Measurements from ENCODE around the gene MRPS22.
"Not testable (repeated sequence)": the region's sequence is repeated elsewhere in the genome, so short reads cannot be mapped to it uniquely, and the experiment has no call there.

MRPS22 gene

GRCh38 chr3:139355891-139356290, 12.1 kb downstream of the MRPS22 start:
- Histone ChIP-seq H3K4me1 (ENCODE audit: control insufficient read depth, insufficient read depth, low read length) (no peaks in the 10 kb centered on the region), H3K27ac (ENCODE audit: low read depth, low read length) (no peak overlapping the region), H3K36me3 (ENCODE audit: control insufficient read depth, insufficient read depth, low read length) (peaks cover 32% of the 10 kb centered on the region), H3K9ac (ENCODE audit: low read length) (no peak overlapping the region), H3K4me3 (ENCODE audit: low read length) (no peak overlapping the region), H3K27me3 (ENCODE audit: control insufficient read depth, insufficient read depth, low read length) (no peaks in the 10 kb centered on the region)

GRCh38 chr3:139357899-139358298, 14.1 kb downstream of the MRPS22 start:
- Histone ChIP-seq H3K27ac (ENCODE audit: low read depth, low read length) (no peak overlapping the region), H3K36me3 (ENCODE audit: control insufficient read depth, insufficient read depth, low read length) (peaks cover 24% of the 10 kb centered on the region)

GRCh38 chr3:139358841-139359562, 15.2 kb downstream of the MRPS22 start:
- H3K4me3 ChIP-seq (ENCODE audit: low read length): no peak overlapping the region
- H3K27me3 ChIP-seq (ENCODE audit: control insufficient read depth, insufficient read depth, low read length): no peaks in the 10 kb centered on the region
- no peak overlapping the region for H3K9ac ChIP-seq (ENCODE audit: low read length)
- no peak overlapping the region for H3K27ac ChIP-seq (ENCODE audit: low read depth, low read length)
- peaks cover 27% of the 10 kb centered on the region for H3K36me3 ChIP-seq (ENCODE audit: control insufficient read depth, insufficient read depth, low read length)
- no peaks in the 10 kb centered on the region for H3K4me1 ChIP-seq (ENCODE audit: control insufficient read depth, insufficient read depth, low read length)

More at GRCh38 chr3:139357899-139358298, 14.1 kb downstream of the MRPS22 start:
- H3K27me3 ChIP-seq (ENCODE audit: control insufficient read depth, insufficient read depth, low read length): no peaks in the 10 kb centered on the region
- H3K4me1 ChIP-seq (ENCODE audit: control insufficient read depth, insufficient read depth, low read length): no peaks in the 10 kb centered on the region
- no peak overlapping the region for H3K4me3 ChIP-seq (ENCODE audit: low read length)
- H3K9ac ChIP-seq (ENCODE audit: low read length): no peak overlapping the region

- H3K4me1 ChIP-seq (ENCODE audit: control insufficient read depth, insufficient read depth, low read length): no peaks in the 10 kb centered on the region
- H3K9ac ChIP-seq (ENCODE audit: low read length): no peak overlapping the region
- no peaks in the 10 kb centered on the region for H3K27me3 ChIP-seq (ENCODE audit: control insufficient read depth, insufficient read depth, low read length)
- no peak overlapping the region for H3K4me3 ChIP-seq (ENCODE audit: low read length)
- H3K36me3 ChIP-seq (ENCODE audit: control insufficient read depth, insufficient read depth, low read length): peaks cover 17% of the 10 kb centered on the region
- no peak overlapping the region for H3K27ac ChIP-seq (ENCODE audit: low read depth, low read length)
Observed at GRCh38 chr3:139361276-139361675, 17.5 kb downstream of the MRPS22 start.

GRCh38 chr3:139364549-139364948, 20.7 kb downstream of the MRPS22 start:
- Histone ChIP-seq H3K9ac (ENCODE audit: low read length) (no peak overlapping the region), H3K27me3 (ENCODE audit: control insufficient read depth, insufficient read depth, low read length) (no peaks in the 10 kb centered on the region), H3K36me3 (ENCODE audit: control insufficient read depth, insufficient read depth, low read length) (peaks cover 21% of the 10 kb centered on the region), H3K4me1 (ENCODE audit: control insufficient read depth, insufficient read depth, low read length) (no peaks in the 10 kb centered on the region), H3K27ac (ENCODE audit: low read depth, low read length) (no peak overlapping the region), H3K4me3 (ENCODE audit: low read length) (no peak overlapping the region)

GRCh38 chr3:139374099-139374498, 30.3 kb downstream of the MRPS22 start:
- Histone ChIP-seq H3K4me1 (ENCODE audit: control insufficient read depth, insufficient read depth, low read length) (no peaks in the 10 kb centered on the region), H3K36me3 (ENCODE audit: control insufficient read depth, insufficient read depth, low read length) (peaks cover 40% of the 10 kb centered on the region), H3K27ac (ENCODE audit: low read depth, low read length) (no peak overlapping the region), H3K9ac (ENCODE audit: low read length) (no peak overlapping the region), H3K4me3 (ENCODE audit: low read length) (no peak overlapping the region), H3K27me3 (ENCODE audit: control insufficient read depth, insufficient read depth, low read length) (no peaks in the 10 kb centered on the region)

- H3K27me3 ChIP-seq (ENCODE audit: control insufficient read depth, insufficient read depth, low read length): no peaks in the 10 kb centered on the region
- H3K4me3 ChIP-seq (ENCODE audit: low read length): no peak overlapping the region
- H3K36me3 ChIP-seq (ENCODE audit: control insufficient read depth, insufficient read depth, low read length): peaks cover 24% of the 10 kb centered on the region
- no peak overlapping the region for H3K9ac ChIP-seq (ENCODE audit: low read length)
- no peaks in the 10 kb centered on the region for H3K4me1 ChIP-seq (ENCODE audit: control insufficient read depth, insufficient read depth, low read length)
- H3K27ac ChIP-seq (ENCODE audit: low read depth, low read length): no peak overlapping the region
Observed at GRCh38 chr3:139377378-139377777, 33.6 kb downstream of the MRPS22 start.

GRCh38 chr3:139378587-139379241, 34.9 kb downstream of the MRPS22 start:
- H3K4me1 ChIP-seq (ENCODE audit: control insufficient read depth, insufficient read depth, low read length): no peaks in the 10 kb centered on the region
- H3K9ac ChIP-seq (ENCODE audit: low read length): no peak overlapping the region
- H3K27ac ChIP-seq (ENCODE audit: low read depth, low read length): no peak overlapping the region
- H3K36me3 ChIP-seq (ENCODE audit: control insufficient read depth, insufficient read depth, low read length): peaks cover 13% of the 10 kb centered on the region
- no peaks in the 10 kb centered on the region for H3K27me3 ChIP-seq (ENCODE audit: control insufficient read depth, insufficient read depth, low read length)
- no peak overlapping the region for H3K4me3 ChIP-seq (ENCODE audit: low read length)

- H3K36me3 ChIP-seq (ENCODE audit: control insufficient read depth, insufficient read depth, low read length): peaks cover 11% of the 10 kb centered on the region
Observed at GRCh38 chr3:139380575-139380974, 36.8 kb downstream of the MRPS22 start.

GRCh38 chr3:139382291-139382690, 38.5 kb downstream of the MRPS22 start:
- not testable (repeated sequence) for H3K36me3 ChIP-seq (ENCODE audit: control insufficient read depth, insufficient read depth, low read length); H3K27me3 ChIP-seq (ENCODE audit: control insufficient read depth, insufficient read depth, low read length); H3K4me3 ChIP-seq (ENCODE audit: low read length); H3K27ac ChIP-seq (ENCODE audit: low read depth, low read length); H3K9ac ChIP-seq (ENCODE audit: low read length); H3K4me1 ChIP-seq (ENCODE audit: control insufficient read depth, insufficient read depth, low read length)

More at GRCh38 chr3:139380575-139380974, 36.8 kb downstream of the MRPS22 start:
- no peak overlapping the region for H3K9ac ChIP-seq (ENCODE audit: low read length)
- H3K27me3 ChIP-seq (ENCODE audit: control insufficient read depth, insufficient read depth, low read length): no peaks in the 10 kb centered on the region
- H3K4me1 ChIP-seq (ENCODE audit: control insufficient read depth, insufficient read depth, low read length): no peaks in the 10 kb centered on the region
- H3K4me3 ChIP-seq (ENCODE audit: low read length): no peak overlapping the region
- no peak overlapping the region for H3K27ac ChIP-seq (ENCODE audit: low read depth, low read length)

- H3K27me3 ChIP-seq (ENCODE audit: control insufficient read depth, insufficient read depth, low read length): no peaks in the 10 kb centered on the region
- peaks cover 15% of the 10 kb centered on the region for H3K4me1 ChIP-seq (ENCODE audit: control insufficient read depth, insufficient read depth, low read length)
- H3K9ac ChIP-seq (ENCODE audit: low read length): no peak overlapping the region
- no peak overlapping the region for H3K27ac ChIP-seq (ENCODE audit: low read depth, low read length)
- H3K36me3 ChIP-seq (ENCODE audit: control insufficient read depth, insufficient read depth, low read length): no peaks in the 10 kb centered on the region
- H3K4me3 ChIP-seq (ENCODE audit: low read length): no peak overlapping the region
Observed at GRCh38 chr3:139388077-139388476, 44.3 kb downstream of the MRPS22 start.

- H3K9ac ChIP-seq (ENCODE audit: low read length): peak overlapping the region; percentile 94
- H3K27me3 ChIP-seq (ENCODE audit: control insufficient read depth, insufficient read depth, low read length): no peaks in the 10 kb centered on the region
- peaks cover 15% of the 10 kb centered on the region for H3K4me1 ChIP-seq (ENCODE audit: control insufficient read depth, insufficient read depth, low read length)
- peak overlapping the region; percentile 86 for H3K27ac ChIP-seq (ENCODE audit: low read depth, low read length)
- no peaks in the 10 kb centered on the region for H3K36me3 ChIP-seq (ENCODE audit: control insufficient read depth, insufficient read depth, low read length)
- H3K4me3 ChIP-seq (ENCODE audit: low read length): peak overlapping the region; percentile 82
Observed at GRCh38 chr3:139388821-139389551, 45.2 kb downstream of the MRPS22 start.
